ACC112 (cell line): Measurements from ENCODE around the gene FAM47E.
A peak's percentile ranks its signal among the peaks of the same experiment; 100 is the strongest.

Experiments used
- H2AFZ ChIP-seq: fragments of 200-600 bp; sonication (generic); one replicate; pipeline ENCODE4 v1.6.0; 2017; ENCODE audit warnings: antibody characterized with exemption, low read length; ENCODE audit not compliant: unreplicated experiment
- H3K27ac ChIP-seq: fragments of 200-600 bp; sonication (generic); 2 replicates; pipeline ENCODE4 v1.5.1; 2014; ENCODE audit warnings: low read depth, mild to moderate bottlenecking, antibody characterized with exemption, low read length, moderate library complexity
- H3K27me3 ChIP-seq: fragments of 200-600 bp; sonication (generic); 2 replicates; pipeline ENCODE4 v1.6.1; 2014; ENCODE audit warnings: mild to moderate bottlenecking, antibody characterized with exemption, low read length, moderate library complexity, mixed read lengths; ENCODE audit not compliant: insufficient read depth
- H3K36me3 ChIP-seq: fragments of 200-600 bp; sonication (generic); 2 replicates; pipeline ENCODE4 v1.6.1; 2016; ENCODE audit warnings: mild to moderate bottlenecking, antibody characterized with exemption, low read length, moderate library complexity, mixed read lengths; ENCODE audit not compliant: insufficient read depth
- H3K4me1 ChIP-seq: fragments of 200-600 bp; sonication (generic); one replicate; pipeline ENCODE4 v1.6.1; 2016; ENCODE audit warnings: low read length, mixed read lengths; ENCODE audit not compliant: insufficient read depth, unreplicated experiment, control insufficient read depth
- H3K4me3 ChIP-seq: fragments of 200-600 bp; sonication (generic); 2 replicates; pipeline ENCODE4 v1.5.1; 2014; ENCODE audit warnings: mild to moderate bottlenecking, low read depth, low read length
- H3K79me2 ChIP-seq: fragments of 200-600 bp; sonication (generic); one replicate; pipeline ENCODE4 v1.6.0; 2016; ENCODE audit warnings: low read length; ENCODE audit not compliant: control insufficient read depth, unreplicated experiment, insufficient read depth

Gene FAM47E

DNA sequence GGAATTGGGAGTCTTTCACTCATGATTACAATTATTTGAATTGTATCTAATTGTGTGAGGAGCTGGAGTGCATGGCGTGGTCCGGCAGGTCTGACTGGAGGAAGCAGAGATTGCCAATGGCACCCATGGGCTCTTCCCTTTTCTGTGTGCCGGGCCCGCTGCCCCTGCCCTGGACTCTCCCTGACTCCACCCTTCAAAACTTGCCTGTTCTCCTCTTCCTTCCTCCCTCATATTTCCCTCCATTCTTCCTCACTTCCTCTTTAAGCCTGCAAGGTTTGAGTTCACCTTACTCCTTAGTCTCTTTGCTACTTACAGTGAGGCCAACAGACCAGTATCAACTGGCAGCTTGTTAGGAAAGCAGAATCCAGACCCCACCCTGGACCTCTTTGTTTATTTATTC is 48.5 kb downstream of the FAM47E start:
- no peak overlapping the region for H3K4me3 ChIP-seq
- H3K79me2 ChIP-seq = peaks cover 7% of the 10 kb centered on the region
- H3K27me3 ChIP-seq = no peaks in the 10 kb centered on the region
- no peak overlapping the region for H2AFZ ChIP-seq
- no peaks in the 10 kb centered on the region; the same call in 1 of the 2 replicates for H3K36me3 ChIP-seq
- peaks cover 17% of the 10 kb centered on the region for H3K4me1 ChIP-seq
- H3K27ac ChIP-seq = no peak overlapping the region

DNA sequence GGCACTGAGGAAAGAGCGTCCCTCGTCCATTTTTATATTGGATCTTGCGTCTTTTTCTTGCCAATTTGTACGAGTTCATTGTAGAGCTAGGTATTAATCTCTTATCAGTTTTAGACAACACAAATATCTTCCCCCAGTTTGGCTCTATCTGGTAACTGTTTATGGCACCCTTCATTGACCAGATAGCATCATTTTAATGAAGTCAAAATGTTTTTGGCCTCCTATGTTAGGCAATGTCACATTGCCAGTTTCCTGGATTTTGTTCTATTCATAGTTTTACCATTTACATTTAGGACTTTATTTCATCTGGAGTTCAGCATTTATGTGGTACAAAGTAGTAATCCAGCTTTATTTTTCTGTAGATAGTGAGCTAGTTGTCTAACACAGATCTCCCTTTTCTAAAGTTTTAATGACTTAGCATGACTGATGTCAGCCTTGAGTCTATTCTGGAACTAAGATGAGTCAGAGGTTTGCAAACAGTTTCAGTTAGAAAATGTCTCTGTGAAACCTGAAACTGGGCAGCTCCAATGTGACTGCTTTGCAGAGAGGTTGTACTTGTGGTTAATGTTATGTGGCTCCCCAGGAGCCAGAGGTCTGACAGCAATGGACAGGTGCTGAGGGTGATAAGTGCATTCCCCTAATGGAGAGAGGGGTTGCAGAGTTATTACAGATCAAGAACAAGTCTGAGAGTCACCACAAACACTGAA is 49.7 kb downstream of the FAM47E start:
- peak overlapping the region; percentile 51 for H3K27ac ChIP-seq

DNA sequence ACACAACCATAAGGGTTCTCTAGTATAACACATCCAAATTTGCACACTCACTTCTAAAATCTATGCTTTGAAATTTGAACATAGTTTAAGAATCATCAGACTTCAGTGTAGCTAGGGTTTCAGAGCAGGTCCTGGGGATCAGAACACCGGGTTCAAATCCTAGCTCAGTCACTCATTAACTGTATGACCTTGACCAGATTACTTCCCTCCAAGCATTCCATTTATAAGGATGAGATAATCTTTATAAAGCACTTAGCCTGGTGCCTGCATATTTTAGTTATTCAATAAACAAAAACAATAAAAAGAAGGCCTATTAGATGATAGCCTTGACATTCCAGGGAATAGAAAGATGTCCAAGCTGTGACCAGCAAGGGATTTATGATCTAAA is 50.2 kb downstream of the FAM47E start:
- no peak overlapping the region for H2AFZ ChIP-seq
- H3K79me2 ChIP-seq = peaks cover 17% of the 10 kb centered on the region
- H3K4me3 ChIP-seq = no peak overlapping the region
- no peaks in the 10 kb centered on the region for H3K27me3 ChIP-seq
- peaks cover 23% of the 10 kb centered on the region for H3K4me1 ChIP-seq
- peak overlapping the region; percentile 0; the same call in 1 of the 2 replicates for H3K27ac ChIP-seq
- no peaks in the 10 kb centered on the region; the same call in 1 of the 2 replicates for H3K36me3 ChIP-seq

More for the DNA sequence above, 49.7 kb downstream of the FAM47E start:
- peaks cover 17% of the 10 kb centered on the region for H3K79me2 ChIP-seq
- H2AFZ ChIP-seq = no peak overlapping the region
- no peaks in the 10 kb centered on the region; the same call in 1 of the 2 replicates for H3K36me3 ChIP-seq
- H3K4me3 ChIP-seq = no peak overlapping the region
- peaks cover 23% of the 10 kb centered on the region for H3K4me1 ChIP-seq
- H3K27me3 ChIP-seq = no peaks in the 10 kb centered on the region

DNA sequence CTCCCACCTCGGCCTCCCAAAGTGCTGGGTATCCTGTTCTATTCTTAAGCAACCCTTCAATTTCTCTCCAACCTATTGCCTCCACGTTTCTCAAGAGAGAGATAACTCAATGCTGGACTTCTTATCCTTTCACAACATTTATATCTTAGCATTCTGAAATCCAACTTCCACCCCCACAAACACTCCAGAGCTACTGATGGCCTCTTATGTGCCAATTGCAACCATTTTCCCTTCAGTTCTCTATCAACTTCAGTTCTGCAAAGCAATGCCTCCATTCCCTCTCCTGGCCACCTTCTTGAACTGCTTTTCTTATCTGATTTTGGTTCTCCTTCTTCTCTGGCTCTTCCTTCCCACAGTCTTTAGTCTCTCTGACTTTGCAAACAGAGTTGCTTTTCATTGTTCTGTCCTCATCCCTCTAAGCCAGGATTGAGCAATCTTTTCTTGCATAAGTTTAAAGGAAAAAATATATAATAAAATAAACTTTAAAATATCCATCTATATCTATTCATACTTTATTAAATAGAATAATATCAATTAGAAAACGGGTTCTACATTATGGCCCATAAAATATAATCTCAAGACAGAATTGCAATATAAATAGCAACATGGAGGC is 51.4 kb downstream of the FAM47E start:
- Histone ChIP-seq H2AFZ (no peak overlapping the region), H3K4me3 (no peak overlapping the region), H3K4me1 (peaks cover 28% of the 10 kb centered on the region), H3K79me2 (peaks cover 28% of the 10 kb centered on the region), H3K27me3 (no peaks in the 10 kb centered on the region), H3K27ac (no peak overlapping the region), H3K36me3 (no peaks in the 10 kb centered on the region; the same call in 1 of the 2 replicates)

DNA sequence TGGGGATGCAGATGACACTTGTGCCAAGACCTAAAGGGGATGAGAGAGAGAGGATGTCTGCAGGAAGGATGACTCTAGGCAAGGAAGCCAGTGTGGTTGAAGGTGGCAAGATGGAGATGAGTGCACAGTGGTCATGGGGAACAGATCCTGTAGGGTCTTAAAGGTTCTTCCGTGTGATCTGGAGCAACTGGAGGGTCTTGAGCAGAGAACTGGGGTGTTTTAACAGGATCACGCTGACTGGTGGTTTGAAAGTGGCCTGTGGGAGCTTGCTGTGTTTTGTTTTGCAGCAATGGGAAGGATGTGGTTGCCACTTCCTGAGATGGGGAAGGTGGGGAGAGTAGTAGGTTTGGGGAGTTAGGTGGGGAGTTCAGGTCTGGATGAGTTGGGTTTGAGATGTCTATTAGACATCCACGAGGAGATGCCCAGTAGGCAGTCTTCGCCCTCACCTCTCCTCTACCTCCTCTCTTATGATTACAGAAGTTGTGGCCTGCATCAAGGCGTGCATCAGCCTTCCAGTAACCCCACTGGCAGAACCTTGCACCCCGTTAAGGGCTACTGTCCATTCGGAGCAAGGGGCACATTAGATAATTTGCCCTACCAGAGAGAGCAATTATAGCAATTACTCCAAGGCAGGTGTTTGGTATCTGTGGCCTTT is 53.6 kb downstream of the FAM47E start:
- Histone ChIP-seq H3K27ac (peak overlapping the region; percentile 63; the same call in 1 of the 2 replicates), H3K36me3 (0 out of 2 replicates have a peak, but pooled peaks cover 2% of the 10 kb centered on the region), H3K79me2 (peaks cover 43% of the 10 kb centered on the region), H2AFZ (peak overlapping the region; percentile 72), H3K27me3 (no peaks in the 10 kb centered on the region), H3K4me3 (peak overlapping the region; percentile 86), H3K4me1 (peaks cover 38% of the 10 kb centered on the region)

DNA sequence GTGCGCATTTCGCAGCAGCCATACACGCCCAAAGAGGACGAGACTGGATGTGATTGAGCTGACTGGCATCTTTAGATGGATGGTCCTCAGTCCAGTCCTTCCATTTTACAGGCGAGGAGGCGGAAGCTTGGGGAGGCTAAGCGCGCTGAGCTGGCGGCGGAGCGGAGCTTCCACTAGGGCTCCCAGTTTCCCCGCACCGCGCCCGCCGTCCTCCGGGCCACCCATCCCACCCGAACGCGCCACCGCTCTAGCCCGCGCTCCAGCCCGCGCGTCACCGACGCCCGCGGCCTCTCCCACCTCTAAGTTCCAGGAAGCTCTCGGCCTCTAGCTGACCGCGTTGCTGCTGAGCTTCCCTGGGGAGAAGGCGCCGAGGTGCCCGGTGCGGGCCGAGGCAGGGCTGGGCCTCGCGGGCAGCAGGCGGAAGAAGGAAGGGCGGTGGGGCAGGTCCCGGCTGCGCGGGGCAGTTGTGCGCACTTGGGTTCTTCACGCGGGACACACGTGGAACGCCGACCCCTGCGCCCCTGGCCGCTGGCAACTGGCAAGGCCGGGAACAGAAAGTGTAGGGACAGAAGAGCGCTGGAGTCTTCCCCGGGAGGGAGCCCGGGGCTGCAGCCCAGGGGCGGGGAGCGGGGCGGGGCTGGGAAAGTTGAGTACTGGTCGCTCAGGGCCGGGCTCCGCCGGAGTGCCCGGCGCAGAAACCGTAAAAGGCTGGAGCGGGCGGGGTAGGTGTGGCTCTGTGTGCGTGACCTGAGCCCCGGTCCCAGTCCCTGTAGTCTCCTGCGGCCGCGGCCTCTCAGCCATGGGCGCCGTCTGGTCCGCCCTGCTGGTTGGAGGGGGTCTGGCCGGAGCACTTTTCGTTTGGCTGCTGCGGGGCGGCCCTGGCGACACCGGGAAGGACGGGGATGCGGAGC is 54.7 kb downstream of the FAM47E start, which contains the start of gene STBD1:
Gene STBD1 (plus strand): TSS at position 763 of the 911 bp plus-strand sequence. CDS start 37 bp downstream, at position 800.
- peak within 1 kb of the TSS; percentile 63 for H3K27ac ChIP-seq
- no peaks in the 10 kb centered on the region for H3K27me3 ChIP-seq
- H3K79me2 ChIP-seq = peaks cover 43% of the 10 kb centered on the region
- H3K4me3 ChIP-seq = peak within 1 kb of the TSS; percentile 86
- H2AFZ ChIP-seq = peak within 1 kb of the TSS; percentile 72
- peaks cover 34% of the 10 kb centered on the region for H3K4me1 ChIP-seq
- H3K36me3 ChIP-seq = 0 out of 2 replicates have a peak, but pooled peaks cover 7% of the 10 kb centered on the region

DNA sequence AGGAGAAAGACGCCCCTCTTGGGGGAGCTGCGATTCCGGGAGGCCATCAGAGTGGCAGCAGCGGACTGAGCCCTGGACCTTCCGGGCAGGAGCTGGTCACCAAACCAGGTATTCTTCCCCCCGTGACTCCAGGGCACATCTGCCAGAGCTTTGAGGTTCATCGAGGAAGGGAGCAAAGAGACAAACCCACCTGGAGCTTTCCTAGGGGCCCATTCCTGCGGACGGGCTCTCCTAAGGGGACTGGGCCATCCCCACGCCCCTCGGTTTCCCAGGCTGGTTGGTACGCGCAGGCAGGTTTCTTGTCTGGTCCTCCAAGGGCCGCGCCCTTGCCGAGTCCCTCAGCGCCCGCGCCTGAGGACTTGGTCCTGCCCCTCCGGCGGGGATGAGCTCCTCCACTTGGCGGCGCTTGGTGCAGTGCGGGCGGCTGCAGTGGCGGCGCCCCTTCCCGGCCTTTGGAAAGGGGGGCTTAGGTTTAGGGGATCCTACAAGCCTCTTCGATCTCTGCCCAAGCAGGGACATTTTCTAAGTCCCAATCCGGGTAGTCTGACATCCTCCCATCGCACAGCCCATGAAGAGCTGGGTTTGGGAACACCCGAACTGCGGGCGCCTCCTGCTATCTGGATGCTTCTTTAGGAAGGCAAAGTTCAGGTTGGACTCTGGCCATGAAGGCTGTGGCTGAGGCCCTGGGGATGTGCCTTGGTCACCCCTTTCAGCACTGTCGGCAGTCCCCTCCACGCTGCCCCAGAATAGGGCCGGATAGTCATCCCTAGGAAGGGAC is 55.5 kb downstream of the FAM47E start:
- H3K4me1 ChIP-seq = peaks cover 26% of the 10 kb centered on the region
- H3K27ac ChIP-seq = peak overlapping the region; percentile 63
- 0 out of 2 replicates have a peak, but pooled peaks cover 7% of the 10 kb centered on the region for H3K36me3 ChIP-seq
- no peaks in the 10 kb centered on the region for H3K27me3 ChIP-seq
- H3K79me2 ChIP-seq = peaks cover 43% of the 10 kb centered on the region
- H2AFZ ChIP-seq = peak overlapping the region; percentile 72
- peak overlapping the region; percentile 86 for H3K4me3 ChIP-seq

DNA sequence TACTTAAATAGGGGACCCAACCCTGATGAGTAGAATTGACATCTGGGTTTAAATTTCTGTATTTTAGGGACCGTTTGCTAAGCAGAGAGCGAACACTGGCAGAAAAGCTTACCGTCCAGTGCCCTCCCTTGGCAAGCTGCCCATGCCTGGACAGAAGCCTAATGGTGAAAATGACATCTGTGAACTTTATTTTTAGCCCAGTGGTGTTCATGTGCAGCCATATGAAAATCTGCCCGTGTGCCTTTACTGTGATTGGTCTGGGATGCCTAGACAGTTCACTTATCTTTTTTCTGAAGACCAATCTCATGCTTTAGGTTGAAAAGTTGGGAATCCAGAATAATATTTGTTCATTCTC is 56.1 kb downstream of the FAM47E start:
- Histone ChIP-seq H3K27ac (no peak overlapping the region), H3K36me3 (0 out of 2 replicates have a peak, but pooled peaks cover 7% of the 10 kb centered on the region), H2AFZ (peak overlapping the region; percentile 16), H3K4me1 (peaks cover 23% of the 10 kb centered on the region), H3K79me2 (peaks cover 43% of the 10 kb centered on the region), H3K27me3 (no peaks in the 10 kb centered on the region), H3K4me3 (peak overlapping the region; percentile 86)

DNA sequence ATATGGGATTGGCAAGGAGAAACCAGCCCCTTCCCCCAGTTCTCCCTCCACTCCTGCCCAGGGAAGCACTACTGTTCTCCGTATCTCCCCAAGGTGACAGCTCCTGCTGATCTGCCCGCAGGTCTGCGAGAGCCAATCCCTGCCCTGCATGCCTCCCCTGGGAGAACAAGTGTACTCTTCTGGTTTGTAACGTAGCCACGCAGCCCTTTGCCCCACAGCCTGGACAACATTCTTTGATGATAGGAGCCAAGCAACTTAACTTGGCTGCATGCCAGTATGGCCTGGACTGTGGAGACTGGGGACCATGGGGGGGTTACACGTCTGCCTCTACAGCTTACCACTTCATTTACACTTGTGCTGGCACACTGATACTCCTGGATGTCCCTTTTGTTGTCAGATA is 57.0 kb downstream of the FAM47E start:
- Histone ChIP-seq H3K4me3 (no peak overlapping the region), H3K4me1 (peaks cover 23% of the 10 kb centered on the region)

More for the DNA sequence above, 57.0 kb downstream of the FAM47E start:
- Histone ChIP-seq H3K27ac (no peak overlapping the region), H3K79me2 (peaks cover 41% of the 10 kb centered on the region), H3K27me3 (no peaks in the 10 kb centered on the region), H3K36me3 (0 out of 2 replicates have a peak, but pooled peaks cover 7% of the 10 kb centered on the region), H2AFZ (no peak overlapping the region)
